ENCODE data around the gene ZSWIM9. TPM values are rescaled to one million over a fixed set of nuclear protein-coding genes. Genes with fewer than 3 reads are reported as not detected.

ZSWIM9 gene
- 1.3 and 1.5 TPM in 2 replicates for total RNA-seq

- TF ChIP-seq CTCF (IDR thresholded peaks at IDR 0.05; ENCODE audit: insufficient read depth, low read length, severe bottlenecking) = peak; percentile 16
- FAIRE-seq = no peak
- H3K27me3 ChIP-seq (ENCODE audit: control insufficient read depth, insufficient read depth, low read length) = no peaks in the 10 kb centered on the region
- peak; percentile 84 for DNase-seq (ENCODE audit: low read depth)
- peaks cover 7% of the 10 kb centered on the region for H3K36me3 ChIP-seq (ENCODE audit: control insufficient read depth, insufficient read depth, low read length)
- H3K4me3 ChIP-seq (ENCODE audit: low read depth, low read length) = peak within 1 kb of the TSS; percentile 76
Observed at GRCh38 chr19:48169939-48170803, at the start of gene ZSWIM9, which contains the start of gene LIG1. Gene ZSWIM9, plus strand, starts transcription at chr19:48170680. Its CDS starts 1,123 bp downstream, at chr19:48171803. Gene LIG1, minus strand, starts transcription at chr19:48170344. Its CDS starts 4,778 bp downstream, at chr19:48165566.

- no peaks in the 10 kb centered on the region for H3K27me3 ChIP-seq (ENCODE audit: control insufficient read depth, insufficient read depth, low read length)
- DNase-seq (ENCODE audit: low read depth) = no peak
- no peak for TF ChIP-seq CTCF (IDR thresholded peaks at IDR 0.05; ENCODE audit: insufficient read depth, low read length, severe bottlenecking)
- FAIRE-seq = no peak
- H3K36me3 ChIP-seq (ENCODE audit: control insufficient read depth, insufficient read depth, low read length) = peaks cover 2% of the 10 kb centered on the region
- no peak overlapping the region for H3K4me3 ChIP-seq (ENCODE audit: low read depth, low read length)
Observed at GRCh38 chr19:48121066-48121465, 49.4 kb upstream of the ZSWIM9 start.

GRCh38 chr19:48121909-48122371 is 48.5 kb upstream of the ZSWIM9 start:
- peak; percentile 47 for DNase-seq (ENCODE audit: low read depth)
- Histone ChIP-seq H3K27me3 (ENCODE audit: control insufficient read depth, insufficient read depth, low read length) (no peaks in the 10 kb centered on the region), H3K4me3 (ENCODE audit: low read depth, low read length) (no peak overlapping the region), H3K36me3 (ENCODE audit: control insufficient read depth, insufficient read depth, low read length) (peaks cover 2% of the 10 kb centered on the region)
- no peak for FAIRE-seq
- no peak for TF ChIP-seq CTCF (IDR thresholded peaks at IDR 0.05; ENCODE audit: insufficient read depth, low read length, severe bottlenecking)

- Histone ChIP-seq H3K36me3 (ENCODE audit: control insufficient read depth, insufficient read depth, low read length) (peaks cover 2% of the 10 kb centered on the region), H3K4me3 (ENCODE audit: low read depth, low read length) (no peak overlapping the region), H3K27me3 (ENCODE audit: control insufficient read depth, insufficient read depth, low read length) (no peaks in the 10 kb centered on the region)
- no peak for FAIRE-seq
- DNase-seq (ENCODE audit: low read depth) = no peak
- no peak for TF ChIP-seq CTCF (IDR thresholded peaks at IDR 0.05; ENCODE audit: insufficient read depth, low read length, severe bottlenecking)
Observed at GRCh38 chr19:48122421-48122820, 48.1 kb upstream of the ZSWIM9 start.

- Histone ChIP-seq H3K36me3 (ENCODE audit: control insufficient read depth, insufficient read depth, low read length) (peaks cover 3% of the 10 kb centered on the region), H3K27me3 (ENCODE audit: control insufficient read depth, insufficient read depth, low read length) (no peaks in the 10 kb centered on the region), H3K4me3 (ENCODE audit: low read depth, low read length) (no peak overlapping the region)
- FAIRE-seq = peak; percentile 95
- DNase-seq (ENCODE audit: low read depth) = peak; percentile 96
- peak; percentile 30 for TF ChIP-seq CTCF (IDR thresholded peaks at IDR 0.05; ENCODE audit: insufficient read depth, low read length, severe bottlenecking)
Observed at GRCh38 chr19:48123907-48124651, 46.4 kb upstream of the ZSWIM9 start.

Data from bronchial epithelial cell (primary cell).